ENCODE measurements around the gene TMEM178B.

DNA sequence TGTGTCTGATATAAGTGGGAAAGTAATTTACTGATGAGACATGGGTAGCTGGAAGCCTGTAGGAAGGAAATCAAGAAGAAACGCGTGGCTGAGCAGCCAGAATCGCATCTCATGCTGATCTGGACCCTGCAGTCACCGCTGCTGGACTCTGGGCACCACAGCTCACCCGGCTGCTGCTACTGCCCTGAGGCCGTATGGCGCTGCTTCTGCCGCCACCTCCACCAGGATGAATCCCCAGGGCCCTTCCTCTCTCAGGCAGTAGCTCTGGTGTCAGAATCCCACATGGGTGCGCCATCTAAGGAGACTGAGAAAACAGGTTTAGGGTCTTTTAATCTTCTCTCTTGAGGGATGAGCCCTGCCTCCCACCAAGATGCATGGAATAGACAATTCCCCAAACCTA lies 407.1 kb downstream of the TMEM178B start:
- TF ChIP-seq POLR2A (IDR thresholded peaks at IDR 0.05; ENCODE audit: low read length) = no peak
- TF ChIP-seq GATA1 (IDR thresholded peaks at IDR 0.05; ENCODE audit: low read depth, low read length) = no peak
